Stimulated activated CD8-positive, alpha-beta memory T cell treated with anti-CD3 and anti-CD28 coated beads, Interleukin-15, amount 100 ng/mL, for 4 hours (primary cell): Measurements from ENCODE around the gene XAGE5.
"Not testable (repeated sequence)": the region's sequence is repeated elsewhere in the genome, so short reads cannot be mapped to it uniquely, and the experiment has no call there.

Source experiments
- DNase-seq, 2 donors: peaks; one replicate each; pipeline ENCODE4 v3.0.0-alpha.2; 2020; ENCODE audit warnings: low read depth in 2 of 2

XAGE5 gene

GRCh38 chrX:52811065-52811625, at the start of gene XAGE5:
Gene XAGE5 (plus strand): TSS chrX:52811287. CDS start chrX:52812567, 1,280 bp downstream.
- DNase-seq = no peak

- not testable (repeated sequence) for DNase-seq
Observed at GRCh38 chrX:52765983-52766382, 45.1 kb upstream of the XAGE5 start.

- DNase-seq = not testable (repeated sequence)
Observed at GRCh38 chrX:52773504-52773903, 37.6 kb upstream of the XAGE5 start.

GRCh38 chrX:52797327-52797726, 13.8 kb upstream of the XAGE5 start, which contains the start of gene SPANXN5:
Gene SPANXN5 (minus strand): TSS chrX:52797427. CDS start chrX:52797348, 79 bp downstream.
- DNase-seq = not testable (repeated sequence)

- DNase-seq = not testable (repeated sequence)
Observed at GRCh38 chrX:52804876-52805275, 6.2 kb upstream of the XAGE5 start.

- no peak for DNase-seq
Observed at GRCh38 chrX:52819788-52820187, 8.7 kb downstream of the XAGE5 start.

GRCh38 chrX:52821079-52821760, 10.1 kb downstream of the XAGE5 start:
- no peak for DNase-seq

- no peak for DNase-seq
Observed at GRCh38 chrX:52824608-52825007, 13.5 kb downstream of the XAGE5 start.

- DNase-seq = no peak
Observed at GRCh38 chrX:52830551-52830950, 19.5 kb downstream of the XAGE5 start.

GRCh38 chrX:52839137-52839536, 28.1 kb downstream of the XAGE5 start:
- DNase-seq = no peak

- DNase-seq = not testable (repeated sequence)
Observed at GRCh38 chrX:52843619-52844018, 32.5 kb downstream of the XAGE5 start.

- no peak for DNase-seq
Observed at GRCh38 chrX:52852110-52852860, 41.2 kb downstream of the XAGE5 start.

GRCh38 chrX:52856991-52857525, 46.0 kb downstream of the XAGE5 start:
- not testable (repeated sequence) for DNase-seq

- no peak for DNase-seq
Observed at GRCh38 chrX:52865343-52865998, 54.4 kb downstream of the XAGE5 start.
